Right renal cortex interstitium (tissue), 3 donors: ENCODE results near the gene HS1BP3. TPM values are rescaled to one million over a fixed set of nuclear protein-coding genes. Genes with fewer than 3 reads are reported as not detected.

ENCODE experiments used
- DNase-seq, 3 donors: peaks; one replicate each; pipeline ENCODE4 v3.0.0-alpha.2; 2013; ENCODE audit warnings: low read depth in 3 of 3, low spot score in 2 of 3
- polyA plus RNA-seq, 3 donors: library from polyadenylated mRNA; unstranded; fragments of 120-200 nt; gene quantifications; one replicate each; pipeline ENCODE4 v1.2.1, GENCODE V29; 2013; ENCODE audit not compliant: insufficient read length in 3 of 3

The HS1BP3 gene
- polyA plus RNA-seq, 3 donors, result 15.3 to 20.2 (median 16.5) TPM

- DNase-seq, result no peak
These were observed 74.8 kb downstream of the HS1BP3 start for GRCh38 chr2:20575935-20576597.

DNA sequence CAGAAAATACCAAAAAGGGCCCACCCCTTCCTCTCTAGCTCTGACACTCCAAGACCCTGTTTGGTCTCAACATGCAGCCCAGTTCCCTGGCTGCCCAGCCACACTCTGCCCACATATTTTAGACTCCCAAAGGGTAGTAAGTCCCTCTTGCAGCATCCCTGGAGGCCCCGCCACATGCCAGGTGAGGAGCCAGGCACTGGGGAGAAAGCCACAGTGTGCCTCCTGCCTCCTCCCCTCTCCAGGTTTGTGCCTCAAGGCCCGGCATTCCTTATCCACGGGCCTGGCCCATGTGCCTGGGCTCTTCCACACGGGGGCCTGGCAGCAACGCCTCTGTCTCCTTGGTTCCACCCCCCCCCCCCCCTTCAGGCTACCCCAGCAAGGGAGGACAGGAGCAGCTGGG, 75.5 kb downstream of the HS1BP3 start:
- DNase-seq, result no peak

DNA sequence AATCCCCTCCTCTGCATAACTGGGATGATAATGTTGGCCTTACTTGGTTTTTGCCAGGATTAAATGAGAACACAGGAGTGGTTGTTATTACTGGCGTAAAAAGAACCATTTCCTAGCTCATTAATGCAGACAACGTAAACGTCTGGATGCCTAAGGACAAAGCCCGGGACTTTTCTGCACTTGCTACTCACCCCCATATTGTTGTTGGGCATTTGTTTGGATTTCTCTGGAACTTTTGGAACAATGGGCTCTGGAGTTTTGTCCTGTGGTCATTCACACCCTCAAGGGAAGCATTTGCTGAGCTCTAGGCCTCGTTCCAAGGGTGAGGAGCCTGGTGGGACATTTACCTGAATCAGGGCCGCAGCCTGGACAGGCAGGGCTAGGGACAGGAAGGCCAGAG, 76.0 kb downstream of the HS1BP3 start:
- no peak for DNase-seq

- no peak for DNase-seq
These were observed 76.4 kb downstream of the HS1BP3 start for GRCh38 chr2:20574423-20574911.

DNA sequence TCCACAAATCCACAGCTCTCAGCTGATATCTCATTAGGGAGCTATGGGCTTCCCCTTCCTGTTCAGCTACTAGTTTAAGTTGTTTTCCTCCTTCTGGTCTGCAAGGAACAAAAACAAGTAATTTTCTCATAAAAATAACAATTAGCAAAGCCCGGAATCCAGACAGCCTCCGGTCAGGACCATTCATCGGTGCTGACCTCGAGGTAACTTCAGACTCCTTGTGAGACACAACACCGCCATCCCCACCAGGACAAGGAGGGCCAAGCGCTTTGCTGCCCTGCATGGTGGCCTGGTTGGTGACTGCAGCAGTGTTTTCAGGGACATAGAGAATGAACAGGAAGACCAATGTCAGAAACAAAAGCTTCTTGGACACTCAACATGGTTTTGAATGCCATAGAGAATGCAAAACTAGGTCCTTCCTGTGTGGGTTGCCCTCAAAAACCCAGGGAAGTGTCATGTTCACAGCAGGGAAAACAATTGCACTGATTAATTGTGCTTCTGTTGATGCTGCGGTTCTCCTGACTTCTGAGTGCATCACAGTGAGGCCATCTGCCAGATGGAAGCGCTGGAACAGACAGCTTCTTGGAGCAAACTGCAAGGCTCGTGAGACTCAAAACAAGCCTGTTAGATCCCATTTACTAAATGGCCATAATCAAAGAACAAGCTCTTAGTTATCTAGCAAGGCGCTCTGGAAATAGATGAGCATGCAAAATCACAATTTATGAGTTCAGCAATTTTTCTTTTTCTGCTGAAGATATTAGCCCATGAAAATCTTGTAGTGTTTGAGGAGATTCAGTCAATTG, 77.1 kb downstream of the HS1BP3 start:
- DNase-seq, result no peak

DNA sequence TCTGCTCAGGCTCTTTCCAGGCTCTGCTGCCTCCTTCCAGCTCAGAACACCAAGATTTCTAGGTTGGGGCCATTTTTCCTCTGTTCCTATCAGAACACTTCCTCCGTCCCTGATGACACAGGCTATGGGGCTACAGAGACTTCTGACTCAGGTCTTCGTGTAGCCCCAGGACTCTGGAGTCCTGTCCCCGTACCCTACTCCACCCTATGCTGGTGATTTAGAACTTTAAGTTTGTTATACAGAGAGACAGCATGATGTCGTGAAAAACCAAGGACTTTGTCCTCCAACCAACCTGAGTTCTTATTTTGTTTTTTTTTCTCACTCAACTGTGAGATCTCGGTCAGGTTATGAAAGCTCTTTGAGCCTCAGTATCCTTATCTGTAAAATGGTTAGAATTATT, 78.7 kb downstream of the HS1BP3 start:
- no peak for DNase-seq

DNA sequence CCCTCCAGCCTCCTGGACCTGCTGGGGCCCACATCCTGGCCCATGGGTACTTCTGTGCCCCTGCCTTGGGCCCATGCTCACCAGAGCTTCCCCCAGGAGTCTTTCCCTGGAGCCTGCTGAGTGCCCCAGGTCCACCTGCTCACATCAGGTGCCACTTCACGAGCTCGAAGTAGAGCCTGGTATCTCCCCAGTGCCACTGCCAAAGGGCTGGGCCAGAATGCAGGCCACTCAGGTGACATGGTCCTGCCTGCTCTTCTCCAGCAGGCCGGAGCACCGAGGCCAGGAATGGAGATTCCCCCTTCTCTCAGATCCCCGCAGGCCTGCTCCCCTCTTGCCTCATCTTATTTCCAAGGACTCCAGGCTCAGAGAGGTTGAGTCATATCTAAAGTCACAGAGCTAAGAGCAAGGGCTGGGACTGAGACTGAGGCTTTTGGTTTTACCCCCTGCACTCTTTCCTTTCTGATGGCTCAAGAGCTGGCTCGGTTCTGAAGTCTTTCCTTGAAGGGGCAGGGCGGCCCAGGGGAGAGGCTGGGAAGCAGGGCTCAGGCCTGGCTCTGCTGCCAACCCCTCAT, 79.2 kb downstream of the HS1BP3 start:
- DNase-seq, result no peak

- DNase-seq, result no peak
These were observed 79.7 kb downstream of the HS1BP3 start for GRCh38 chr2:20571231-20571630.

- no peak for DNase-seq
These were observed 80.6 kb downstream of the HS1BP3 start for GRCh38 chr2:20570249-20570648.

GRCh38 chr2:20569464-20570223, 81.3 kb downstream of the HS1BP3 start:
- DNase-seq, result no peak

- no peak for DNase-seq
These were observed 82.1 kb downstream of the HS1BP3 start for GRCh38 chr2:20568501-20569463.

DNA sequence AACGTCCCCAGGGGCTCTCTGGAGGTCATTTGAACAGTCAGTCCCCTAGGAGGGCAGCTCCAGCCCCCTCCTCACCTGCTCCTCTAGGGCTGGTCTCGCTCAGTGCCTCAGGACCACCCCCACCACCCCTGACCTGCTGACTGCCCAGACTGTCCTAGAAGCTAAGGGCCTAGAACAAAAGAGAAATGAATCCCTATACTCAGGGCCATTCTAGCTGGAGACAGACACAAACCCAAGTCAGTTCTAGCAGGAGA, 83.0 kb downstream of the HS1BP3 start:
- no peak for DNase-seq

Other genes with a start within 250 kb of the HS1BP3 start
- 10 to 100 TPM; 70.6 to 93.3 (median 81.6) TPM for gene RHOB, start 204.0 kb downstream of the HS1BP3 start, polyA plus RNA-seq
- 1 to 10 TPM; 1.9 to 4.0 (median 3.8) TPM for gene GDF7, start 16.0 kb upstream of the HS1BP3 start, polyA plus RNA-seq
- 10 to 100 TPM; 38.7 to 42.2 (median 39.1) TPM for gene LDAH, start 172.0 kb upstream of the HS1BP3 start, polyA plus RNA-seq